Trophoblast cell (in vitro differentiated cells and primary cell): Measurements from ENCODE around the gene ELAC2.

Experiments used
- DNase-seq, 2 donors: peaks; one replicate each; pipeline ENCODE4 v3.0.0-alpha.2; 2016
- H2AFZ ChIP-seq: 2 replicates; pipeline ENCODE4 v1.6.1; 2013; ENCODE audit warnings: low read length, moderate library complexity, mild to moderate bottlenecking; ENCODE audit not compliant: insufficient read depth, poor library complexity
- H2AK5ac ChIP-seq: 2 replicates; pipeline ENCODE4 v1.6.1; 2013; ENCODE audit warnings: mild to moderate bottlenecking, low read length
- H2BK120ac ChIP-seq: 2 replicates; pipeline ENCODE4 v1.6.1; 2013; ENCODE audit warnings: low read length, mild to moderate bottlenecking, moderate library complexity; ENCODE audit not compliant: insufficient read depth, poor library complexity
- H2BK12ac ChIP-seq: 2 replicates; pipeline ENCODE4 v1.6.1; 2013; ENCODE audit warnings: mild to moderate bottlenecking, low read length, moderate library complexity
- H2BK5ac ChIP-seq: 2 replicates; pipeline ENCODE4 v1.6.1; 2013; ENCODE audit warnings: low read length, low read depth, moderate library complexity, mild to moderate bottlenecking; ENCODE audit not compliant: poor library complexity
- H3K14ac ChIP-seq: 2 replicates; pipeline ENCODE4 v1.6.1; 2013; ENCODE audit warnings: mild to moderate bottlenecking, low read length
- H3K18ac ChIP-seq: 2 replicates; pipeline ENCODE4 v1.6.1; 2013; ENCODE audit warnings: mild to moderate bottlenecking, low read length
- H3K23ac ChIP-seq: 2 replicates; pipeline ENCODE4 v1.6.1; 2013; ENCODE audit warnings: low read length
- H3K27ac ChIP-seq: 2 replicates; pipeline ENCODE4 v1.5.1; 2013; ENCODE audit warnings: low read depth, mild to moderate bottlenecking, inconsistent platforms, low read length, moderate library complexity
- H3K27me3 ChIP-seq: 2 replicates; pipeline ENCODE4 v1.6.1; 2013; ENCODE audit warnings: inconsistent platforms, mild to moderate bottlenecking, low read length, moderate library complexity; ENCODE audit not compliant: insufficient read depth
- H3K36me3 ChIP-seq, 2 experiments: 1 replicate in 1 of 2; 2 replicates in 1 of 2; pipeline ENCODE4 v1.6.1; 2013; ENCODE audit warnings: low read length in 2 of 2, mild to moderate bottlenecking in 2 of 2, moderate library complexity in 1 of 2; ENCODE audit not compliant: insufficient read depth in 2 of 2, control insufficient read depth in 1 of 2
- H3K4ac ChIP-seq: 2 replicates; pipeline ENCODE4 v1.6.1; 2013; ENCODE audit warnings: low read depth, mild to moderate bottlenecking, low read length, moderate library complexity
- H3K4me1 ChIP-seq, 2 experiments: 1 replicate in 1 of 2; 2 replicates in 1 of 2; pipeline ENCODE4 v1.6.1; 2013; ENCODE audit warnings: low read length in 2 of 2, mild to moderate bottlenecking in 2 of 2, moderate library complexity in 1 of 2; ENCODE audit not compliant: insufficient read depth in 2 of 2, control insufficient read depth in 1 of 2
- H3K4me2 ChIP-seq: 2 replicates; pipeline ENCODE4 v1.6.1; 2013; ENCODE audit warnings: inconsistent platforms, mild to moderate bottlenecking, low read length, moderate library complexity
- H3K4me3 ChIP-seq: 2 replicates; pipeline ENCODE4 v1.5.1; 2013; ENCODE audit warnings: mild to moderate bottlenecking, low read depth, low read length, inconsistent platforms
- H3K79me1 ChIP-seq: one replicate; pipeline ENCODE4 v1.6.1; 2013; ENCODE audit warnings: low read length
- H3K79me2 ChIP-seq: 2 replicates; pipeline ENCODE4 v1.6.1; 2013; ENCODE audit warnings: low read length, mild to moderate bottlenecking; ENCODE audit not compliant: control insufficient read depth, insufficient read depth, poor library complexity
- H3K9ac ChIP-seq: 2 replicates; pipeline ENCODE4 v1.6.1; 2013; ENCODE audit warnings: mild to moderate bottlenecking, low read length
- H3K9me3 ChIP-seq: 2 replicates; pipeline ENCODE4 v1.6.1; 2013; ENCODE audit warnings: low read depth, mild to moderate bottlenecking, control low read depth, inconsistent platforms, low read length; ENCODE audit not compliant: insufficient read depth
- H4K12ac ChIP-seq: 2 replicates; pipeline ENCODE4 v1.6.1; 2013; ENCODE audit warnings: low read depth, mild to moderate bottlenecking, low read length, moderate library complexity
- H4K8ac ChIP-seq: 2 replicates; pipeline ENCODE4 v1.6.1; 2013; ENCODE audit warnings: low read depth, mild to moderate bottlenecking, low read length, moderate library complexity
- H4K91ac ChIP-seq: one replicate; pipeline ENCODE4 v1.6.1; 2013; ENCODE audit warnings: low read depth, mild to moderate bottlenecking, low read length, moderate library complexity
- WGBS: extraction: QIAGEN DNeasy Blood & Tissue Kit; methylation state at CpG from one replicate; pipeline ENCODE4 v1.1.7; 2013; ENCODE audit warnings: missing lambda C conversion rate; ENCODE audit not compliant: insufficient read length, insufficient coverage; ENCODE audit errors: extremely low coverage; 5-methylcytosine and 5-hydroxymethylcytosine counted together

ELAC2 gene

DNA sequence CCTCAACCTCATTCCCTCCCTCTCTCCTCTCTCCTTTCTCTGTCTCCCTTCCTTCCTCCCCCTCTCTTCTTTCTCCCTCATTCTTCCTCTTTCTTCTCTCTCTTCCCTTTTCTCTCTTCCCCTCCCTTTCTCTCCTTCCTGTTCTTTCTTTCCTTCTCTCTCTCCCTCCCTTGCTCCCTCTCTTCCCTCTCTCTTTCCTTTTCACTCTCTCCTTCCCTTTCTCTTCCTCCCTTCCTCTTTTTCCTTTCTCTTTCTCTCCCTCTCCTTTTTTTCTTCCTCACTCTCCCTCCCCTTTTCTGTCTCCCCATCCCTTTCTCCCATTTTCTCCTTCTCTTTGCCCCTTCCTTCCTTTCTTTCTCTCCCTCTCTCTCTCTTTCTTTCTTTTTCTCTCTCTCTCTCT lies 7.9 kb upstream of the ELAC2 start:
- no peak overlapping the region for H4K91ac ChIP-seq

DNA sequence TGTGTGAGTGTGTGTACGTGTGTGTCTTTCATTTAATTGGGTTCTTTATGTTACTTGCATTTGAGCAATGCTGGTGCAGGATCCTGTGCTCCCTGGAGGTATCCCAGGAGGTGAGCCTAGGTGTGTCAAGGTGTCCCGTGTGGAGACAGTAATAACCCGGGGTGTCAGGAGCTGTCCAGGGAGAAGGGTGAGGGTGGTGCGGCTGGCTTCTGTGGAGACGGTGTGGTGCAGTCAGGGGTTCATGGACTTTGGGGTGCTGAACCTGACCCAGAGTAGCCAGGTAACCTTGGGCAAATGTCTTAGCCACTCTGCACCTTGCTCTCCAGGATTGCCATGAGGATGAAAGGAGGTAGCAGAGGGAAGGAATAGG lies 7.4 kb upstream of the ELAC2 start:
- H2BK120ac ChIP-seq = no peak overlapping the region
- no peaks in the 10 kb centered on the region for H3K27me3 ChIP-seq
- H3K4me1 ChIP-seq = peaks cover 0 to 4% of the 10 kb centered on the region in 2 experiments
- H4K8ac ChIP-seq = no peak overlapping the region
- H3K18ac ChIP-seq = no peak overlapping the region
- H4K91ac ChIP-seq = no peak overlapping the region
- no peak overlapping the region for H2BK12ac ChIP-seq
- H3K14ac ChIP-seq = no peak overlapping the region
- H3K4me2 ChIP-seq = no peak overlapping the region
- no peak overlapping the region for H3K9ac ChIP-seq
- no peak overlapping the region for H3K27ac ChIP-seq
- DNase-seq = no peak
- H4K12ac ChIP-seq = no peak overlapping the region
- no peak overlapping the region for H3K4ac ChIP-seq
- no peak overlapping the region for H3K4me3 ChIP-seq
- no peak overlapping the region for H2AFZ ChIP-seq
- H2BK5ac ChIP-seq = no peak overlapping the region
- no peaks in the 10 kb centered on the region for H3K36me3 ChIP-seq
- no peaks in the 10 kb centered on the region for H3K9me3 ChIP-seq
- no peaks in the 10 kb centered on the region for H3K79me1 ChIP-seq
- no CpG with 5 or more reads among the region's 5 CpGs for WGBS
- no peak overlapping the region for H3K23ac ChIP-seq
- no peaks in the 10 kb centered on the region for H3K79me2 ChIP-seq
- H2AK5ac ChIP-seq = no peak overlapping the region

More for the DNA sequence above, 7.9 kb upstream of the ELAC2 start:
- no peaks in the 10 kb centered on the region for H3K27me3 ChIP-seq
- H2BK5ac ChIP-seq = no peak overlapping the region
- H3K4ac ChIP-seq = no peak overlapping the region
- no peak overlapping the region for H3K23ac ChIP-seq
- H2BK120ac ChIP-seq = no peak overlapping the region
- no peak overlapping the region for H3K4me3 ChIP-seq
- no peak overlapping the region for H2BK12ac ChIP-seq
- no peak overlapping the region for H3K27ac ChIP-seq
- H2AK5ac ChIP-seq = no peak overlapping the region
- H3K18ac ChIP-seq = no peak overlapping the region
- H3K9me3 ChIP-seq = no peaks in the 10 kb centered on the region
- no peak overlapping the region for H3K4me2 ChIP-seq
- no peak overlapping the region for H2AFZ ChIP-seq
- no peak overlapping the region for H3K14ac ChIP-seq
- H3K79me2 ChIP-seq = no peaks in the 10 kb centered on the region
- H3K36me3 ChIP-seq = no peaks in the 10 kb centered on the region
- DNase-seq = no peak
- no peak overlapping the region for H3K9ac ChIP-seq
- peaks cover 0 to 4% of the 10 kb centered on the region in 2 experiments for H3K4me1 ChIP-seq
- H4K12ac ChIP-seq = no peak overlapping the region
- no peaks in the 10 kb centered on the region for H3K79me1 ChIP-seq
- H4K8ac ChIP-seq = no peak overlapping the region

DNA sequence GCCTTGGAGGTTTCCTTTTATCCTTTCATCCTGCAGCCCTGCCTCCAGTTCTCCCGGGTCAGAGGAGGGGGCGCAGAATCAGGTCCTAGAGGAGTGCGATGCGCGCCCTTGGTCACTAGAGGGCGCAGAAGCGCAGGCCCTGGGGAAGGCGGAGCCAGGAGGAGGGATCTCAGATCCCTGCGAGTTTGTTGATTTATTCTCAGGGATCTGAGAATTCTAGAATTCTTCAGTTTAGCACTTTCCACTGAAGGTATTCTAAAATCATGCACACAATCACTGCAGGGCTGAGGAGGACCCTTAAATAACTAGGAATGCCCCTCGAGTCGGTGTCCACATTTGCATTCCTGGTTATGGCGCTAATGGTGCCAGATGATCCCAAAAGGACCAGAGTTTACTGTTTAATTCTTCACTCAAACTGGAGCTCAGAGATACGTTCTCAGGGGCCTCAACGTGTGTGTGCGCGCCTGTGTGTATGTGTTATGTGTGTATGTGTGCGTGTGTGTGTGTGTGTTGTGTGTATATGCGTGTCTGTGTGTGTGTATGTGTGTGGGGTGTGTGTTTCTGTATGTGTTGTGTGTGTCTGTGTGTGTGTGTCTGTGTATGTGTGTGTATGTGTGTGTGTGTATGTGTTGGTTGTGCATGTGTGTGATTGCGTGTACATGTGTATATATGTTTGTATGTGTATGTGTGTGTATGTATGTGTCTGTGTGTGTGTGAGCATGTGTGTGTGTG lies 6.9 kb upstream of the ELAC2 start:
- Histone ChIP-seq H3K14ac (no peak overlapping the region), H3K27ac (no peak overlapping the region), H2AFZ (no peak overlapping the region), H3K18ac (no peak overlapping the region), H3K9ac (no peak overlapping the region), H3K9me3 (no peaks in the 10 kb centered on the region), H3K4ac (no peak overlapping the region), H3K23ac (no peak overlapping the region), H3K36me3 (no peaks in the 10 kb centered on the region), H3K4me2 (peak overlapping the region; percentile 60), H2BK12ac (no peak overlapping the region), H4K12ac (no peak overlapping the region), H2AK5ac (no peak overlapping the region), H3K4me3 (no peak overlapping the region), H3K27me3 (no peaks in the 10 kb centered on the region), H4K8ac (no peak overlapping the region), H3K4me1 (peaks cover 0 to 4% of the 10 kb centered on the region in 2 experiments), H3K79me1 (no peaks in the 10 kb centered on the region), H2BK120ac (no peak overlapping the region), H2BK5ac (no peak overlapping the region), H4K91ac (no peak overlapping the region), H3K79me2 (no peaks in the 10 kb centered on the region)
- peak; percentile 50 to 83 for DNase-seq
- no CpG with 5 or more reads among the region's 19 CpGs for WGBS

GRCh38 chr17:13024016-13024415 lies 6.2 kb upstream of the ELAC2 start:
- H3K27me3 ChIP-seq = no peaks in the 10 kb centered on the region
- peaks cover 0 to 4% of the 10 kb centered on the region in 2 experiments for H3K4me1 ChIP-seq
- no peak overlapping the region for H3K14ac ChIP-seq
- no peaks in the 10 kb centered on the region for H3K79me2 ChIP-seq
- no peak overlapping the region for H4K8ac ChIP-seq
- no peak overlapping the region for H2BK5ac ChIP-seq
- H3K4me3 ChIP-seq = no peak overlapping the region
- peak overlapping the region; percentile 25 for H3K4me2 ChIP-seq
- H3K4ac ChIP-seq = no peak overlapping the region
- no peaks in the 10 kb centered on the region for H3K36me3 ChIP-seq
- no peak overlapping the region for H3K18ac ChIP-seq
- no peak overlapping the region for H4K12ac ChIP-seq
- no peak overlapping the region for H2BK12ac ChIP-seq
- no peak overlapping the region for H4K91ac ChIP-seq
- H3K9ac ChIP-seq = no peak overlapping the region
- peak in 1 of 2 donors; percentile 4 for DNase-seq
- no peaks in the 10 kb centered on the region for H3K79me1 ChIP-seq
- WGBS = no CpG with 5 or more reads among the region's 6 CpGs
- no peak overlapping the region for H2AFZ ChIP-seq
- H2BK120ac ChIP-seq = no peak overlapping the region
- H3K23ac ChIP-seq = no peak overlapping the region
- H3K9me3 ChIP-seq = no peaks in the 10 kb centered on the region
- no peak overlapping the region for H3K27ac ChIP-seq
- H2AK5ac ChIP-seq = no peak overlapping the region
